Astrocyte (in vitro differentiated cells and primary cell): ENCODE measurements around the gene MAP3K3.

Experiments used
- EZH2 ChIP-seq: IDR thresholded peaks from 2 replicates; pipeline ENCODE4 v1.6.1; 2012; ENCODE audit warnings: mild to moderate bottlenecking, low read length, inconsistent platforms; ENCODE audit not compliant: insufficient read depth
- TF ChIP-seq, protein P1 (sequence below): IDR thresholded peaks from 2 replicates; pipeline ENCODE4 v1.5.1; 2011; ENCODE audit warnings: low read depth, mild to moderate bottlenecking, inconsistent platforms, low read length, moderate library complexity; ENCODE audit not compliant: insufficient read depth

DNA sequence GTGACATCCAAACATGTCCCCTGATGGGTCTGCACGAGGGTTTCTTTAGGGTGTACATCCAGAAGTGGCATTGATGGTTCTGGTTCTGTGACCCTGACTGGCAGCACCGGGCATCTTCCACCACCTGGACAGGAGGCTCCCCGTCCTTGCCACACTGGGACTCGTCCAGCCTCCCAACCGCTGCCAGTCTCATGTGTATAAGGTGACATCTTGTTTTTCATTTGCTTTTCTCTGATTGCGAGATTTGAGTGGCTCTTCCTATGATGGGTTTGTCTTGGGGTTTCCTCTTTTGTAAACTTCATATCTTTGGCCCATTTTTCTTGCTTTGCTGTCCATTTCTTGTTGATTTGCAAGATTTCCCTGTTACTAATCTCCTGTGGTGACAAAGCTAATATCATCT lies 86.9 kb downstream of the MAP3K3 start:
- TF ChIP-seq, protein P1, sequence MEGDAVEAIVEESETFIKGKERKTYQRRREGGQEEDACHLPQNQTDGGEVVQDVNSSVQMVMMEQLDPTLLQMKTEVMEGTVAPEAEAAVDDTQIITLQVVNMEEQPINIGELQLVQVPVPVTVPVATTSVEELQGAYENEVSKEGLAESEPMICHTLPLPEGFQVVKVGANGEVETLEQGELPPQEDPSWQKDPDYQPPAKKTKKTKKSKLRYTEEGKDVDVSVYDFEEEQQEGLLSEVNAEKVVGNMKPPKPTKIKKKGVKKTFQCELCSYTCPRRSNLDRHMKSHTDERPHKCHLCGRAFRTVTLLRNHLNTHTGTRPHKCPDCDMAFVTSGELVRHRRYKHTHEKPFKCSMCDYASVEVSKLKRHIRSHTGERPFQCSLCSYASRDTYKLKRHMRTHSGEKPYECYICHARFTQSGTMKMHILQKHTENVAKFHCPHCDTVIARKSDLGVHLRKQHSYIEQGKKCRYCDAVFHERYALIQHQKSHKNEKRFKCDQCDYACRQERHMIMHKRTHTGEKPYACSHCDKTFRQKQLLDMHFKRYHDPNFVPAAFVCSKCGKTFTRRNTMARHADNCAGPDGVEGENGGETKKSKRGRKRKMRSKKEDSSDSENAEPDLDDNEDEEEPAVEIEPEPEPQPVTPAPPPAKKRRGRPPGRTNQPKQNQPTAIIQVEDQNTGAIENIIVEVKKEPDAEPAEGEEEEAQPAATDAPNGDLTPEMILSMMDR = no peak
- TF ChIP-seq EZH2 = no peak
